HEK293 (cell line): ENCODE results near the gene UTP11.

Source experiments
- PBX3 ChIP-seq: sonication (generic); formaldehyde crosslinking; IDR thresholded peaks from 2 replicates; pipeline ENCODE4 v1.8.1; 2022; ENCODE audit warnings: mild to moderate bottlenecking, moderate library complexity, missing genetic modification reagents
- PRDM1 ChIP-seq: fragments of 450-650 bp; formaldehyde crosslinking; IDR thresholded peaks from 2 replicates; pipeline ENCODE4; 2016; ENCODE audit warnings: missing biosample characterization, missing genetic modification characterization
- REPIN1 ChIP-seq: fragments of 450-650 bp; formaldehyde crosslinking; IDR thresholded peaks from 2 replicates; pipeline ENCODE4 v1.5.1; 2017; ENCODE audit warnings: missing biosample characterization, missing genetic modification characterization, low read depth
- TF ChIP-seq, protein P1 (sequence below): fragments of 450-650 bp; formaldehyde crosslinking; IDR thresholded peaks from 2 replicates; pipeline ENCODE4 v1.5.1; 2016; ENCODE audit warnings: missing biosample characterization, missing genetic modification characterization
- TF ChIP-seq, protein P2 (sequence below): fragments of 450-650 bp; formaldehyde crosslinking; IDR thresholded peaks from 2 replicates; pipeline ENCODE4 v1.5.1; 2016; ENCODE audit warnings: missing biosample characterization, missing genetic modification characterization, low read depth

- TF ChIP-seq REPIN1 (tag by site-specific recombination) (no peak), PRDM1 (tag by site-specific recombination) (no peak), PBX3 (CRISPR knock-in tag) (no peak)
- TF ChIP-seq, protein P1, sequence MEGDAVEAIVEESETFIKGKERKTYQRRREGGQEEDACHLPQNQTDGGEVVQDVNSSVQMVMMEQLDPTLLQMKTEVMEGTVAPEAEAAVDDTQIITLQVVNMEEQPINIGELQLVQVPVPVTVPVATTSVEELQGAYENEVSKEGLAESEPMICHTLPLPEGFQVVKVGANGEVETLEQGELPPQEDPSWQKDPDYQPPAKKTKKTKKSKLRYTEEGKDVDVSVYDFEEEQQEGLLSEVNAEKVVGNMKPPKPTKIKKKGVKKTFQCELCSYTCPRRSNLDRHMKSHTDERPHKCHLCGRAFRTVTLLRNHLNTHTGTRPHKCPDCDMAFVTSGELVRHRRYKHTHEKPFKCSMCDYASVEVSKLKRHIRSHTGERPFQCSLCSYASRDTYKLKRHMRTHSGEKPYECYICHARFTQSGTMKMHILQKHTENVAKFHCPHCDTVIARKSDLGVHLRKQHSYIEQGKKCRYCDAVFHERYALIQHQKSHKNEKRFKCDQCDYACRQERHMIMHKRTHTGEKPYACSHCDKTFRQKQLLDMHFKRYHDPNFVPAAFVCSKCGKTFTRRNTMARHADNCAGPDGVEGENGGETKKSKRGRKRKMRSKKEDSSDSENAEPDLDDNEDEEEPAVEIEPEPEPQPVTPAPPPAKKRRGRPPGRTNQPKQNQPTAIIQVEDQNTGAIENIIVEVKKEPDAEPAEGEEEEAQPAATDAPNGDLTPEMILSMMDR (tag by site-specific recombination), result no peak
- TF ChIP-seq, protein P2, sequence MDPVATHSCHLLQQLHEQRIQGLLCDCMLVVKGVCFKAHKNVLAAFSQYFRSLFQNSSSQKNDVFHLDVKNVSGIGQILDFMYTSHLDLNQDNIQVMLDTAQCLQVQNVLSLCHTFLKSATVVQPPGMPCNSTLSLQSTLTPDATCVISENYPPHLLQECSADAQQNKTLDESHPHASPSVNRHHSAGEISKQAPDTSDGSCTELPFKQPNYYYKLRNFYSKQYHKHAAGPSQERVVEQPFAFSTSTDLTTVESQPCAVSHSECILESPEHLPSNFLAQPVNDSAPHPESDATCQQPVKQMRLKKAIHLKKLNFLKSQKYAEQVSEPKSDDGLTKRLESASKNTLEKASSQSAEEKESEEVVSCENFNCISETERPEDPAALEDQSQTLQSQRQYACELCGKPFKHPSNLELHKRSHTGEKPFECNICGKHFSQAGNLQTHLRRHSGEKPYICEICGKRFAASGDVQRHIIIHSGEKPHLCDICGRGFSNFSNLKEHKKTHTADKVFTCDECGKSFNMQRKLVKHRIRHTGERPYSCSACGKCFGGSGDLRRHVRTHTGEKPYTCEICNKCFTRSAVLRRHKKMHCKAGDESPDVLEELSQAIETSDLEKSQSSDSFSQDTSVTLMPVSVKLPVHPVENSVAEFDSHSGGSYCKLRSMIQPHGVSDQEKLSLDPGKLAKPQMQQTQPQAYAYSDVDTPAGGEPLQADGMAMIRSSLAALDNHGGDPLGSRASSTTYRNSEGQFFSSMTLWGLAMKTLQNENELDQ, result no peak
Observed at GRCh38 chr1:37997256-37998088, 15.1 kb upstream of the UTP11 start.
